Astrocyte (in vitro differentiated cells and primary cell): Measurements from ENCODE around the gene HRAS.

Experiments used
- CTCF ChIP-seq: IDR thresholded peaks from 2 replicates; pipeline ENCODE4 v1.5.1; 2011; ENCODE audit warnings: low read depth, mild to moderate bottlenecking, inconsistent platforms, low read length, moderate library complexity; ENCODE audit not compliant: insufficient read depth
- EZH2 ChIP-seq: IDR thresholded peaks from 2 replicates; pipeline ENCODE4 v1.6.1; 2012; ENCODE audit warnings: mild to moderate bottlenecking, low read length, inconsistent platforms; ENCODE audit not compliant: insufficient read depth

GRCh38 chr11:516400-516799 lies 19.0 kb downstream of the HRAS start:
- TF ChIP-seq EZH2: no peak
- TF ChIP-seq CTCF: no peak
